Glutamatergic neuron (in vitro differentiated cells): Measurements from ENCODE around the gene NR0B2. TPM values are rescaled to one million over a fixed set of nuclear protein-coding genes. Genes with fewer than 3 reads are reported as not detected.

Source experiments
- DNase-seq: peaks from one replicate; pipeline ENCODE4 v3.0.0; 2022
- H3K27ac Mint-ChIP-seq: one replicate; pipeline ENCODE4 v1.8.0; 2020; ENCODE audit warnings: mild to moderate bottlenecking, mixed read lengths, inconsistent platforms; ENCODE audit not compliant: unreplicated experiment
- H3K27me3 Mint-ChIP-seq: one replicate; pipeline ENCODE4 v1.8.0; 2020; ENCODE audit warnings: mild to moderate bottlenecking, moderate library complexity, mixed read lengths, inconsistent platforms; ENCODE audit not compliant: unreplicated experiment
- H3K36me3 Mint-ChIP-seq: one replicate; pipeline ENCODE4 v1.8.0; 2020; ENCODE audit warnings: mild to moderate bottlenecking, mixed read lengths, inconsistent platforms; ENCODE audit not compliant: unreplicated experiment
- H3K4me1 Mint-ChIP-seq: one replicate; pipeline ENCODE4 v1.8.0; 2020; ENCODE audit warnings: mild to moderate bottlenecking, low read depth, mixed read lengths, inconsistent platforms; ENCODE audit not compliant: unreplicated experiment
- H3K4me3 Mint-ChIP-seq: one replicate; pipeline ENCODE4 v1.8.0; 2020; ENCODE audit warnings: mild to moderate bottlenecking, mixed read lengths, inconsistent platforms; ENCODE audit not compliant: unreplicated experiment
- H3K9me3 Mint-ChIP-seq: one replicate; pipeline ENCODE4 v1.8.0; 2020; ENCODE audit warnings: mild to moderate bottlenecking, moderate library complexity, mixed read lengths, inconsistent platforms; ENCODE audit not compliant: unreplicated experiment
- CTCF ChIP-seq: fragments of 200-600 bp; sonication (generic); IDR thresholded peaks from one replicate; pipeline ENCODE4 v1.5.0; 2021; ENCODE audit not compliant: partially characterized antibody, unreplicated experiment
- total RNA-seq: library from RNA; stranded (reverse); fragmentation: NEBNext Ultra II Directional; extraction: Animal tissue kit (Norgen Biotek cat#: 25700); gene quantifications from one replicate; pipeline ENCODE4 v1.2.1, GENCODE V29; 2021; ENCODE audit not compliant: unreplicated experiment

NR0B2 gene
- total RNA-seq, 1 donor from 2014 or later, result not detected

GRCh38 chr1:26938659-26939025, 24.9 kb upstream of the NR0B2 start:
- Mint-ChIP-seq H3K27ac (no peak overlapping the region), H3K27me3 (no peaks in the 10 kb centered on the region), H3K4me3 (no peak overlapping the region), H3K4me1 (peaks cover 3% of the 10 kb centered on the region), H3K36me3 (no peaks in the 10 kb centered on the region), H3K9me3 (no peaks in the 10 kb centered on the region)
- no peak for TF ChIP-seq CTCF
- no peak for DNase-seq

- no peaks in the 10 kb centered on the region for H3K36me3 Mint-ChIP-seq
- no peak overlapping the region for H3K27ac Mint-ChIP-seq
- H3K4me1 Mint-ChIP-seq, result peaks cover 3% of the 10 kb centered on the region
- no peak for TF ChIP-seq CTCF
- no peak overlapping the region for H3K4me3 Mint-ChIP-seq
- DNase-seq, result no peak
- no peaks in the 10 kb centered on the region for H3K27me3 Mint-ChIP-seq
- no peaks in the 10 kb centered on the region for H3K9me3 Mint-ChIP-seq
Measured at GRCh38 chr1:26938004-26938658, 24.4 kb upstream of the NR0B2 start.

- Mint-ChIP-seq H3K27me3 (no peaks in the 10 kb centered on the region), H3K9me3 (no peaks in the 10 kb centered on the region), H3K27ac (no peak overlapping the region), H3K4me1 (peaks cover 3% of the 10 kb centered on the region), H3K4me3 (no peak overlapping the region), H3K36me3 (no peaks in the 10 kb centered on the region)
- TF ChIP-seq CTCF, result no peak
- DNase-seq, result no peak
Measured at GRCh38 chr1:26936823-26937222, 23.0 kb upstream of the NR0B2 start.

GRCh38 chr1:26932531-26932930, 18.8 kb upstream of the NR0B2 start:
- Mint-ChIP-seq H3K27ac (no peak overlapping the region), H3K4me3 (no peak overlapping the region), H3K9me3 (peaks cover 2% of the 10 kb centered on the region), H3K27me3 (no peaks in the 10 kb centered on the region), H3K4me1 (no peaks in the 10 kb centered on the region), H3K36me3 (peaks cover 8% of the 10 kb centered on the region)
- no peak for TF ChIP-seq CTCF
- no peak for DNase-seq

GRCh38 chr1:26923711-26924110, 9.9 kb upstream of the NR0B2 start:
- H3K27me3 Mint-ChIP-seq, result peaks cover 3% of the 10 kb centered on the region

More at GRCh38 chr1:26923711-26924110, 9.9 kb upstream of the NR0B2 start:
- peaks cover 4% of the 10 kb centered on the region for H3K4me1 Mint-ChIP-seq
- TF ChIP-seq CTCF, result no peak
- no peak overlapping the region for H3K27ac Mint-ChIP-seq
- peaks cover 7% of the 10 kb centered on the region for H3K36me3 Mint-ChIP-seq
- DNase-seq, result no peak
- H3K4me3 Mint-ChIP-seq, result no peak overlapping the region
- H3K9me3 Mint-ChIP-seq, result peaks cover 4% of the 10 kb centered on the region
